ENCODE data around the gene TMEM176B.
"Not testable (repeated sequence)": the region's sequence is repeated elsewhere in the genome, so short reads cannot be mapped to it uniquely, and the experiment has no call there.

TMEM176B gene

GRCh38 chr7:150823043-150823442 lies 22.9 kb upstream of the TMEM176B start:
- no peak for DNase-seq (ENCODE audit: low spot score)

GRCh38 chr7:150820578-150821198 lies 20.5 kb upstream of the TMEM176B start:
- no peak for DNase-seq (ENCODE audit: low spot score)

- no peak for DNase-seq (ENCODE audit: low spot score)
Measured at GRCh38 chr7:150820148-150820547, 20.0 kb upstream of the TMEM176B start.

GRCh38 chr7:150818971-150819370 lies 18.8 kb upstream of the TMEM176B start:
- DNase-seq (ENCODE audit: low spot score), result no peak

- DNase-seq (ENCODE audit: low spot score), result no peak
Measured at GRCh38 chr7:150814328-150815001, 14.3 kb upstream of the TMEM176B start.

GRCh38 chr7:150807616-150808438 lies 7.7 kb upstream of the TMEM176B start:
- not testable (repeated sequence) for DNase-seq (ENCODE audit: low spot score)

GRCh38 chr7:150806863-150807262 lies 6.7 kb upstream of the TMEM176B start:
- DNase-seq (ENCODE audit: low spot score), result no peak

GRCh38 chr7:150806454-150806853 lies 6.3 kb upstream of the TMEM176B start:
- DNase-seq (ENCODE audit: low spot score), result no peak

- no peak for DNase-seq (ENCODE audit: low spot score)
Measured at GRCh38 chr7:150805864-150806263, 5.7 kb upstream of the TMEM176B start.

GRCh38 chr7:150804802-150805201 lies 4.6 kb upstream of the TMEM176B start:
- DNase-seq (ENCODE audit: low spot score), result no peak

- DNase-seq (ENCODE audit: low spot score), result no peak
Measured at GRCh38 chr7:150803161-150803860, 3.1 kb upstream of the TMEM176B start.

- DNase-seq (ENCODE audit: low spot score), result no peak
Measured at GRCh38 chr7:150801946-150802771, 2.0 kb upstream of the TMEM176B start.

- DNase-seq (ENCODE audit: low spot score), result no peak
Measured at GRCh38 chr7:150801242-150801945, 1.2 kb upstream of the TMEM176B start.

- no peak for DNase-seq (ENCODE audit: low spot score)
Measured at GRCh38 chr7:150800581-150801241, 547 bp upstream of the TMEM176B start, which contains the start of gene TMEM176A. Gene TMEM176A, plus strand, starts transcription at chr7:150800769. Its CDS starts 782 bp downstream, at chr7:150801551.

GRCh38 chr7:150799156-150799555 lies 1.0 kb downstream of the TMEM176B start:
- no peak for DNase-seq (ENCODE audit: low spot score)

GRCh38 chr7:150797661-150798060 lies 2.5 kb downstream of the TMEM176B start:
- DNase-seq (ENCODE audit: low spot score), result no peak

- DNase-seq (ENCODE audit: low spot score), result peak; percentile 16
Measured at GRCh38 chr7:150793569-150794238, 6.5 kb downstream of the TMEM176B start.

GRCh38 chr7:150791746-150792452 lies 8.3 kb downstream of the TMEM176B start:
- DNase-seq (ENCODE audit: low spot score), result no peak

- no peak for DNase-seq (ENCODE audit: low spot score)
Measured at GRCh38 chr7:150791304-150791703, 8.9 kb downstream of the TMEM176B start.

Measured in RKO (cell line).